DOHH2 (cell line): Measurements from ENCODE around the gene SCNN1A.

Experiments
- H3F3A ChIP-seq: fragments of 200-600 bp; sonication (generic), shearing (Covaris generic); 2 replicates; pipeline ENCODE4 v1.6.0; 2016; ENCODE audit warnings: antibody characterized with exemption, mild to moderate bottlenecking; ENCODE audit not compliant: control insufficient read depth, insufficient read depth
- H3K27ac ChIP-seq: fragments of 200-600 bp; sonication (generic); 2 replicates; pipeline ENCODE4 v1.5.1; 2014; ENCODE audit warnings: low read depth, mild to moderate bottlenecking, low read length, moderate library complexity
- H3K27me3 ChIP-seq: fragments of 200-600 bp; sonication (generic); 2 replicates; pipeline ENCODE4 v1.6.1; 2014; ENCODE audit warnings: mild to moderate bottlenecking, low read length, mixed read lengths; ENCODE audit not compliant: control insufficient read depth
- H3K36me3 ChIP-seq: fragments of 200-600 bp; sonication (generic); 2 replicates; pipeline ENCODE4 v1.6.1; 2014; ENCODE audit warnings: mild to moderate bottlenecking, low read length, moderate library complexity, mixed read lengths; ENCODE audit not compliant: control insufficient read depth
- H3K4me1 ChIP-seq: fragments of 200-600 bp; sonication (generic); 2 replicates; pipeline ENCODE4 v1.6.1; 2014; ENCODE audit warnings: mild to moderate bottlenecking, low read length, mixed read lengths; ENCODE audit not compliant: control insufficient read depth
- H3K4me2 ChIP-seq: fragments of 200-600 bp; sonication (generic); 2 replicates; pipeline ENCODE4 v1.6.0; 2014; ENCODE audit warnings: mild to moderate bottlenecking, low read length, moderate library complexity
- H3K4me3 ChIP-seq: fragments of 200-600 bp; sonication (generic); 2 replicates; pipeline ENCODE4 v1.5.1; 2014; ENCODE audit warnings: mild to moderate bottlenecking, low read length, mixed read lengths
- H3K79me2 ChIP-seq: fragments of 200-600 bp; sonication (generic); 2 replicates; pipeline ENCODE4 v1.6.1; 2014; ENCODE audit warnings: mild to moderate bottlenecking, low read length, mixed read lengths; ENCODE audit not compliant: control insufficient read depth
- H3K9me2 ChIP-seq: fragments of 200-600 bp; sonication (generic); replicated peaks from 2 replicates; pipeline ENCODE4 v1.6.1; 2014; ENCODE audit warnings: mild to moderate bottlenecking, low read length, mixed read lengths; ENCODE audit not compliant: control insufficient read depth
- H3K9me3 ChIP-seq: fragments of 200-600 bp; sonication (generic); 2 replicates; pipeline ENCODE4 v1.6.1; 2014; ENCODE audit warnings: antibody characterized with exemption, low read length, mixed read lengths; ENCODE audit not compliant: control insufficient read depth, insufficient read depth
- H4K20me1 ChIP-seq: fragments of 200-600 bp; sonication (generic); 2 replicates; pipeline ENCODE4 v1.6.0; 2014; ENCODE audit warnings: low read depth, mild to moderate bottlenecking, antibody characterized with exemption, low read length, moderate library complexity; ENCODE audit not compliant: control insufficient read depth, insufficient read depth
- EZH2phosphoT487 ChIP-seq: fragments of 200-600 bp; sonication (generic); IDR thresholded peaks from 2 replicates; pipeline ENCODE4 v1.6.1; 2017; ENCODE audit warnings: borderline replicate concordance, mild to moderate bottlenecking, antibody characterized with exemption, low read length, moderate library complexity, mixed read lengths
- TF ChIP-seq, protein P1 (sequence below): fragments of 200-600 bp; sonication (generic); IDR thresholded peaks from one replicate; pipeline ENCODE4 v1.5.1; 2014; ENCODE audit warnings: antibody characterized with exemption, mild to moderate bottlenecking, low read depth, low read length; ENCODE audit not compliant: poor library complexity, severe bottlenecking

SCNN1A gene

GRCh38 chr12:6312529-6313325, 62.6 kb downstream of the SCNN1A start:
- no peak overlapping the region for H3K4me2 ChIP-seq
- H3K9me3 ChIP-seq: no peaks in the 10 kb centered on the region
- H3K36me3 ChIP-seq: no peaks in the 10 kb centered on the region
- no peak for TF ChIP-seq EZH2phosphoT487
- TF ChIP-seq, protein P1, sequence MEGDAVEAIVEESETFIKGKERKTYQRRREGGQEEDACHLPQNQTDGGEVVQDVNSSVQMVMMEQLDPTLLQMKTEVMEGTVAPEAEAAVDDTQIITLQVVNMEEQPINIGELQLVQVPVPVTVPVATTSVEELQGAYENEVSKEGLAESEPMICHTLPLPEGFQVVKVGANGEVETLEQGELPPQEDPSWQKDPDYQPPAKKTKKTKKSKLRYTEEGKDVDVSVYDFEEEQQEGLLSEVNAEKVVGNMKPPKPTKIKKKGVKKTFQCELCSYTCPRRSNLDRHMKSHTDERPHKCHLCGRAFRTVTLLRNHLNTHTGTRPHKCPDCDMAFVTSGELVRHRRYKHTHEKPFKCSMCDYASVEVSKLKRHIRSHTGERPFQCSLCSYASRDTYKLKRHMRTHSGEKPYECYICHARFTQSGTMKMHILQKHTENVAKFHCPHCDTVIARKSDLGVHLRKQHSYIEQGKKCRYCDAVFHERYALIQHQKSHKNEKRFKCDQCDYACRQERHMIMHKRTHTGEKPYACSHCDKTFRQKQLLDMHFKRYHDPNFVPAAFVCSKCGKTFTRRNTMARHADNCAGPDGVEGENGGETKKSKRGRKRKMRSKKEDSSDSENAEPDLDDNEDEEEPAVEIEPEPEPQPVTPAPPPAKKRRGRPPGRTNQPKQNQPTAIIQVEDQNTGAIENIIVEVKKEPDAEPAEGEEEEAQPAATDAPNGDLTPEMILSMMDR: no peak
- H3K4me1 ChIP-seq: no peaks in the 10 kb centered on the region
- H3K79me2 ChIP-seq: no peaks in the 10 kb centered on the region
- H3F3A ChIP-seq: no peaks in the 10 kb centered on the region
- H3K27me3 ChIP-seq: peaks cover 8% of the 10 kb centered on the region
- H3K9me2 ChIP-seq: no peaks in the 10 kb centered on the region
- no peak overlapping the region for H3K4me3 ChIP-seq
- no peaks in the 10 kb centered on the region for H4K20me1 ChIP-seq
- no peak overlapping the region for H3K27ac ChIP-seq

GRCh38 chr12:6311822-6312528, 63.4 kb downstream of the SCNN1A start:
- H4K20me1 ChIP-seq: no peaks in the 10 kb centered on the region
- no peaks in the 10 kb centered on the region for H3K36me3 ChIP-seq
- no peaks in the 10 kb centered on the region for H3F3A ChIP-seq
- H3K79me2 ChIP-seq: no peaks in the 10 kb centered on the region
- H3K4me2 ChIP-seq: no peak overlapping the region
- no peaks in the 10 kb centered on the region for H3K9me2 ChIP-seq
- TF ChIP-seq, protein P1: no peak
- TF ChIP-seq EZH2phosphoT487: no peak
- H3K27me3 ChIP-seq: peaks cover 3% of the 10 kb centered on the region; the same call in 1 of the 2 replicates
- H3K4me1 ChIP-seq: no peaks in the 10 kb centered on the region
- H3K4me3 ChIP-seq: no peak overlapping the region
- H3K9me3 ChIP-seq: no peaks in the 10 kb centered on the region
- H3K27ac ChIP-seq: no peak overlapping the region

DNA sequence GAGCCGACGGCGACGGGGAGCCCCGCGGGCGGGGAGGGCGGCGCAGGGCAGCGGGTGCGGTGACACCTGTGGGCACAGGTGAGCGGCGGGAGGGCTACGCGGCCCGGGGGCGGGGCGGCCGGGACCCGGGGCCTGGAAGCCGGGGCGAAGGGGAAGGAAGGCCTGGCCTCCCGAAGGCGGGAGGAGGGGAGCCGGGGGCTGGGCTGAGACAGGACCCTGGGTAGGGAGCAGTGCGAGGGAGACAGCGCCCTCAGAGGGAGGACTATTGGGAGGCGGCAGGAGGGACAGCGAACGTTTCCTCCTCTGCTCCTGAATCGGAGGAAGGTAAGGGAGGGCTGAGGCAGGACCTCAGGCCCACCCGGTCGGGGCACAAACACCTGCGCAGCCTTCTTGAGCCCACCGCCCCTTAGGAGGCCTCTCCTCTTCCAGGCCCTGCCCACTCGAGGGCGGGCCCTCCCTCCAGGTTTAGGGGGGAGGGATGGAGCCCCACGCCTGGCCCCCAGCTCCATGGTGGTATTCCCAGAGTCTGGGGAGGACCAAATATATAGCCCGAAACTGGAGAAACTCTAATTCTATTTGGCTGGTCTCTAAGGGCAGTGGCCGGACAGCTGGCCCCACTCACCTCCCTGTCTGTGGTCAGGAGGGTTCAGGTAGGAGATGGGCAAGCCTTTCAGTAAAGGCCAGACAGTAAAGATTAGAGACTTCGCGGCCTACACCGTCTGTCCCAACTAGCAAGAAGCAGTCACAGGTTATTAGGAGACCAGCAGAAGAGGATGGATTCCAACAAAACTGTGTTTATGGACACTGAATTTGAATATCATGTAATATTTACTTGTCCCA, 64.4 kb downstream of the SCNN1A start:
- Histone ChIP-seq H3K36me3 (no peaks in the 10 kb centered on the region), H4K20me1 (no peaks in the 10 kb centered on the region), H3K4me3 (no peak overlapping the region), H3K79me2 (no peaks in the 10 kb centered on the region), H3K4me1 (no peaks in the 10 kb centered on the region), H3K9me3 (no peaks in the 10 kb centered on the region), H3K27ac (no peak overlapping the region), H3F3A (no peaks in the 10 kb centered on the region), H3K4me2 (no peak overlapping the region), H3K9me2 (no peaks in the 10 kb centered on the region), H3K27me3 (peaks cover 3% of the 10 kb centered on the region; the same call in 1 of the 2 replicates)
- TF ChIP-seq, protein P1: no peak
- TF ChIP-seq EZH2phosphoT487: no peak
